Transverse colon (tissue), 4 donors: ENCODE data around the gene PNMA8B. TPM values are rescaled to one million over a fixed set of nuclear protein-coding genes. Genes with fewer than 3 reads are reported as not detected.

Experiments used
- DNase-seq: peaks from one replicate; pipeline ENCODE4 v3.0.0-alpha.2; 2019
- H3K27ac ChIP-seq, 4 donors: fragments of 200-600 bp; sonication (generic); 2 replicates each; pipeline ENCODE4 v1.5.1; 2016 to 2018; ENCODE audit warnings: inconsistent platforms in 4 of 4
- H3K27me3 ChIP-seq: fragments of 200-600 bp; sonication (generic); 2 replicates; pipeline ENCODE4 v1.5.1; 2017; ENCODE audit warnings: inconsistent platforms
- H3K36me3 ChIP-seq, 4 donors: fragments of 200-600 bp; sonication (generic); 2 replicates each; pipeline ENCODE4 v1.5.1; 2017 to 2019; ENCODE audit warnings: inconsistent platforms in 4 of 4
- H3K4me1 ChIP-seq, 4 donors: fragments of 200-600 bp; sonication (generic); 2 replicates each; pipeline ENCODE4 v1.5.1; 2017 to 2020; ENCODE audit warnings: inconsistent platforms in 4 of 4
- H3K4me3 ChIP-seq, 4 donors: fragments of 200-600 bp; sonication (generic); 1 replicate in 1 of 4; 2 replicates in 3 of 4; pipeline versions ENCODE4 v1.5.1 to v1.6.1; 2017 to 2019; ENCODE audit warnings: inconsistent platforms in 4 of 4
- H3K9me3 ChIP-seq, 2 donors: fragments of 200-600 bp; sonication (generic); 2 replicates each; pipeline ENCODE4 v1.5.1; 2017 to 2019; ENCODE audit warnings: inconsistent platforms in 2 of 2
- EP300 ChIP-seq: sonication (generic); formaldehyde crosslinking; IDR thresholded peaks from one replicate; pipeline ENCODE4 v1.6.1; 2017; ENCODE audit warnings: antibody characterized with exemption, low read depth
- POLR2A ChIP-seq: fragments of 450-650 bp; IDR thresholded peaks from one replicate; pipeline ENCODE4 v1.6.1; 2016; ENCODE audit warnings: antibody characterized with exemption, mild to moderate bottlenecking, moderate library complexity
- POLR2AphosphoS5 ChIP-seq, 3 donors: sonication (generic); formaldehyde crosslinking; IDR thresholded peaks; one replicate each; pipeline ENCODE4 v1.6.1; 2016; ENCODE audit warnings: antibody characterized with exemption in 3 of 3
- WGBS, 2 donors: methylation state at CpG; one replicate each; pipeline ENCODE4 v1.1.5; 2018; ENCODE audit warnings: low coverage in 1 of 2; 5-methylcytosine and 5-hydroxymethylcytosine counted together
- in situ Hi-C, 4 donors: fragments of 200-750 bp; cut with MboI; loops; one replicate each; pipeline versions ENCODE4 v1.15.0 to v1.15.1; 2017; ENCODE audit warnings: low sequenced_read_pairs in 3 of 4, low pct_ligation_motif_present in 1 of 4, low pct_unique_long_range_greater_than_20kb in 1 of 4
- intact Hi-C: fragments of 100-400 bp; cut with DNase I; formaldehyde crosslinking; loops from one replicate; pipeline ENCODE4 v1.15.1; 2023; ENCODE audit warnings: low total_unique reads
- total RNA-seq, 4 donors: library from RNA; depleted of rRNA; stranded (reverse); fragments of >200 nt; gene quantifications; one replicate each; pipeline ENCODE4 v1.1.0, GENCODE V29; 2016
- TF ChIP-seq, protein P1 (sequence below), 5 experiments: fragments of 200-600 bp in 3 of 5; fragments of 450-650 bp in 2 of 5; sonication (generic) in 3 of 5; IDR thresholded peaks; 1 replicate in 2 of 5; 2 replicates in 3 of 5; pipeline ENCODE4 v1.5.1; 2016 to 2017; ENCODE audit warnings: antibody characterized with exemption in 5 of 5, inconsistent platforms in 3 of 5, mild to moderate bottlenecking in 2 of 5, moderate library complexity in 1 of 5

Gene PNMA8B
- total RNA-seq, 4 donors from 2014 or later, result 0.27 to 0.80 (median 0.58) TPM

DNA sequence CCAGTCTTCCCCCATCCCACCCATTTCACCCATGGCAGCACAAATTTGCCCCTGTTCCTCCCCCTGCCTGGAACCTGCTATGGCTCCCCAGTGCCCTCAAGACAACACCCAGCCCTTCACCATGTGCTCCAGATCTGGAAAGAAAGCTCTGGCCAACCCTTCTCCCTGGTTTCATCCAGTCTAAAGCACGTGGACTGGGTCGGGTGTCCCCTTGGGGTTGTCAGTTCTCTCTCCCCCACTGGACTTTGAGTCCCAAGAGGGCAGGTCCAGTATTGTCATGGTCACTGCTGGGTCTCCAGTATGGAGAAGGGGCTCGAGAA, 19.6 kb upstream of the PNMA8B start:
- 46% methylated on average over 3 of the region's 3 CpGs; no CpG with 5 or more reads in 1 of the 2 donors for WGBS, 2 donors
- H3K4me1 ChIP-seq, result no peaks in the 10 kb centered on the region
- H3K36me3 ChIP-seq, result no peaks in the 10 kb centered on the region
- TF ChIP-seq POLR2AphosphoS5 (IDR thresholded peaks at IDR 0.05) (no peak), POLR2A (no peak)
- H3K27ac ChIP-seq, result no peak overlapping the region
- in situ Hi-C loops, result loop anchor here in 1 of 4 donors (10.0 kb wide), 1 partner anchor 110 kb away; no protein-coding TSS in a partner anchor
- H3K9me3 ChIP-seq, result no peaks in the 10 kb centered on the region
- DNase-seq, result no peak
- no peak overlapping the region for H3K4me3 ChIP-seq
- H3K27me3 ChIP-seq, result peaks cover 14% of the 10 kb centered on the region
- intact Hi-C loops, result no loop called here

DNA sequence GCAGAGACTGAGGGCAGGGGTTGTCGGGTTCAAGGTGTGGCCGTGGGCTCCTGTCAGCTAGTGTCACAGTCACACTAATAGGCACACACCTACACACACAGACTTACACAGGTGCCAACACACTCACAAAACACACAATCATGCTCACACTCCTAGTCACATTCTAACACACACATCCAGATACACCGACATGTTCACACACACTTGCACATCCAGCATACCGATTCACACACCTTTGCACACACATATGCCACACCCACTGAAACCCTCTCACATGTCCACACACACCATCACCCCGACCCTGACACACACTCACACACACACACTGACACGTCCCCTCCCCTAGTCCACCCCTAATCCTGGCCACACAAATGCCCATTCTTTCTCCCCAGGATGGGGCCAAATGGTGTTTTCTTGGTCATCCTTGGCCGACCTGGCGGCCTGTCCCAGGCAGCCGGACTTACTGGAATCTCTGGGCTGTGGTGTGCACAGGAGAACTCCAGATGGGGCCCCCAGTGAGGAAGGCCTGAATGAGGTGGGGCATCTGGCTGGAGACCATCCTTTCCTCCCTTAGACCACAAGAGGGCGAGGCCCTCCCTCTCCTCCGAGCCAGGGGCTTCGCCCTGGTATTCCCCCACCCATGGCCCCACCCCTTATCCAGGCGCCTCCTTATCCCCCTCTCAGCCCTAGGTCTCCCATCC, 19.1 kb upstream of the PNMA8B start:
- in situ Hi-C loops, result loop anchor here in 1 of 4 donors (10.0 kb wide), 1 partner anchor 110 kb away; no protein-coding TSS in a partner anchor
- Histone ChIP-seq H3K9me3 (no peaks in the 10 kb centered on the region), H3K27me3 (peaks cover 14% of the 10 kb centered on the region), H3K36me3 (no peaks in the 10 kb centered on the region), H3K27ac (no peak overlapping the region), H3K4me3 (no peak overlapping the region), H3K4me1 (no peaks in the 10 kb centered on the region)
- WGBS, 2 donors, result 55 to 73% methylated on average over 6 to 13 of the region's 13 CpGs
- intact Hi-C loops, result no loop called here
- no peak for TF ChIP-seq POLR2AphosphoS5 (IDR thresholded peaks at IDR 0.05)
- no peak for TF ChIP-seq EP300
- TF ChIP-seq POLR2A, result no peak
- TF ChIP-seq, protein P1, sequence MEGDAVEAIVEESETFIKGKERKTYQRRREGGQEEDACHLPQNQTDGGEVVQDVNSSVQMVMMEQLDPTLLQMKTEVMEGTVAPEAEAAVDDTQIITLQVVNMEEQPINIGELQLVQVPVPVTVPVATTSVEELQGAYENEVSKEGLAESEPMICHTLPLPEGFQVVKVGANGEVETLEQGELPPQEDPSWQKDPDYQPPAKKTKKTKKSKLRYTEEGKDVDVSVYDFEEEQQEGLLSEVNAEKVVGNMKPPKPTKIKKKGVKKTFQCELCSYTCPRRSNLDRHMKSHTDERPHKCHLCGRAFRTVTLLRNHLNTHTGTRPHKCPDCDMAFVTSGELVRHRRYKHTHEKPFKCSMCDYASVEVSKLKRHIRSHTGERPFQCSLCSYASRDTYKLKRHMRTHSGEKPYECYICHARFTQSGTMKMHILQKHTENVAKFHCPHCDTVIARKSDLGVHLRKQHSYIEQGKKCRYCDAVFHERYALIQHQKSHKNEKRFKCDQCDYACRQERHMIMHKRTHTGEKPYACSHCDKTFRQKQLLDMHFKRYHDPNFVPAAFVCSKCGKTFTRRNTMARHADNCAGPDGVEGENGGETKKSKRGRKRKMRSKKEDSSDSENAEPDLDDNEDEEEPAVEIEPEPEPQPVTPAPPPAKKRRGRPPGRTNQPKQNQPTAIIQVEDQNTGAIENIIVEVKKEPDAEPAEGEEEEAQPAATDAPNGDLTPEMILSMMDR (IDR thresholded peaks at IDR 0.05), result no peak
- DNase-seq, result no peak

DNA sequence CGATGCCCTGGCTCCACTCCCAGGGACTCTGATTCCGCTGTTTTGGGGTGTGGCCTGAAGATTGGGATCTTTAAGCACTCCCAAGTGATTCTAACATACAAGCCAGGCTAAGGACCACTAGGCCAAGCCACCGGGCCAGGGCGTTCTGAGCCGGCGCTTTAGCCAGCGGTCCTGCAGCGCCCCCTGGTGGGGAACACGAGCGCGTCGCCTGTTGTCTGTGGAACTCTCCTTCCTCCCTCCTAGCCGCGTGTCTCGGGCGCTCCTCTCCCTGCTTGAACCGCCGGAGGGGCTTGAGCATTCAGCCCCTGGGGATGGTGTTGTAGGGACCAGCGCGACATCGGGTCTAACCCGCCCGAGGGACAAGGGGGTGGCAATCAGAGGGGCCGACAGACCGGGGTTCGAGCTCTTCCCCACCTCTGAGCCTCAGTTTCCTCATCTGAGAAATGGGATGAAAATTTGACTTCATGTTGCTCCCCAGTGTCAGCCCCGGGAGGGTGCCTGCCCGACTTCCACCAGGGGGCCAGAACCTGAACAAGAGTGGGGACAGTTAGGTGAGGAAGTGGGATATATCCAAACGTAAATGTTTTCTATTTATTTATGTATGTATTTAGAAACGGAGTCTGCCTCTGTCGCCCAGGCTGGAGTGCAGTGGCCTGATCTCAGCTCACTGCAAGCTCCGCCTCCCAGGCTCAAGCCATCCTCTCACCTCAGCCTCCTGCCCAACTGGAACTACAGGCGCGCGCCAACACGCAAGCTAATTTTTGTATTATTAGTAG, 18.0 kb upstream of the PNMA8B start:
- in situ Hi-C loops (loop anchor here in 1 of 4 donors (10.0 kb wide), 1 partner anchor 109 kb away; no protein-coding TSS in a partner anchor), intact Hi-C loops (no loop called here)
- Histone ChIP-seq H3K4me3 (no peak overlapping the region), H3K27me3 (peaks cover 14% of the 10 kb centered on the region), H3K9me3 (no peaks in the 10 kb centered on the region), H3K27ac (no peak overlapping the region), H3K36me3 (no peaks in the 10 kb centered on the region), H3K4me1 (no peaks in the 10 kb centered on the region)
- TF ChIP-seq EP300, result no peak
- TF ChIP-seq, protein P1 (IDR thresholded peaks at IDR 0.05), result peak; percentile 88 to 95 (median 93)
- DNase-seq, result peak; percentile 83
- WGBS, 2 donors, result 24% methylated on average over 35 of the region's 36 CpGs; no CpG with 5 or more reads in 1 of the 2 donors

DNA sequence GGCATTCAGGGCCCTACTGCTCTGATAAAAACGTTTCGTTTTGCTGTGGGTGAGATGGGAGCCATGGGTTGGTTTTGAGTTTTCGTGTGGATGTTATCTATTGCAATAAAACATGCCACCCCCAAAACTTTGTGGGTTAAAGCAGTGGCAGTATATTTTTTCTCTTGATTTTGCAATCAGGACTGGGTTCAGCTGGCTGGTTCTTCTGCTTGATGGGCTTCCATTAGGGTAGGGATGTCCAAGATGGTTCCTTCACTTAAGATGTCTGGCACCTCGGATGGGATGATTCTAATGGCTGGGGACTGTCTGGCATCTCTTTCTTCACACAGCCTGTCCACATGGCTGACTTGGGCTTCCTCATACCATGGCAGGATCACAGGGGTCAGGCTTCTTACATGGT, 15.6 kb upstream of the PNMA8B start:
- DNase-seq, result no peak
- Histone ChIP-seq H3K36me3 (no peaks in the 10 kb centered on the region), H3K4me3 (no peak overlapping the region), H3K27me3 (peaks cover 12% of the 10 kb centered on the region), H3K4me1 (no peaks in the 10 kb centered on the region), H3K27ac (no peak overlapping the region), H3K9me3 (no peaks in the 10 kb centered on the region)
- intact Hi-C loops (no loop called here), in situ Hi-C loops (loop anchor here in 1 of 4 donors (10.0 kb wide), 1 partner anchor 106 kb away; no protein-coding TSS in a partner anchor)
- no peak for TF ChIP-seq EP300
- TF ChIP-seq POLR2A, result no peak
- TF ChIP-seq POLR2AphosphoS5 (IDR thresholded peaks at IDR 0.05), result no peak
- TF ChIP-seq, protein P1 (IDR thresholded peaks at IDR 0.05), result no peak
- 67 to 74% methylated on average over 3 to 4 of the region's 4 CpGs for WGBS, 2 donors
